Right ventricle myocardium superior (tissue), 1 donor: ENCODE data around the gene RGMA. TPM values are rescaled to one million over a fixed set of nuclear protein-coding genes. Genes with fewer than 3 reads are reported as not detected.

ENCODE experiments used
- ATAC-seq: fragments of 200-7000 bp; cut with Tn5 transposase; one replicate; pipeline ENCODE4 v1.9.1; 2020; ENCODE audit warnings: mild to moderate bottlenecking; ENCODE audit not compliant: poor library complexity
- DNase-seq: peaks from one replicate; pipeline ENCODE4 v3.0.0-alpha.2; 2020
- intact Hi-C: fragments of 100-400 bp; cut with DNase I; formaldehyde crosslinking; loops from one replicate; pipeline ENCODE4 v1.11.2; 2022
- total RNA-seq: library from RNA; stranded (reverse); fragmentation: NEBNext Ultra II Directional; extraction: Animal tissue kit (Norgen Biotek cat#: 25700); gene quantifications from one replicate; pipeline ENCODE4 v1.2.1, GENCODE V29; 2021
- donor health status: DM: no; HTN: yes; CAD: no; lungs with severe emphysema.

RGMA gene
- total RNA-seq, 1 donor from 2014 or later = 25.0 TPM

- intact Hi-C loops = no loop called here
- no peak for ATAC-seq
Measured at GRCh38 chr15:93105485-93105884, 16.5 kb upstream of the RGMA start.

GRCh38 chr15:93103823-93104222 lies 14.8 kb upstream of the RGMA start:
- no peak for ATAC-seq
- DNase-seq = no peak
- intact Hi-C loops = no loop called here

More at GRCh38 chr15:93105485-93105884, 16.5 kb upstream of the RGMA start:
- no peak for DNase-seq

- ATAC-seq = no peak
- no peak for DNase-seq
- intact Hi-C loops = no loop called here
Measured at GRCh38 chr15:93102211-93102610, 13.2 kb upstream of the RGMA start.

- no peak for DNase-seq
- intact Hi-C loops = no loop called here
- no peak for ATAC-seq
Measured at GRCh38 chr15:93093765-93094164, 4.8 kb upstream of the RGMA start.

- intact Hi-C loops = no loop called here
- ATAC-seq (no peak), DNase-seq (no peak)
Measured at GRCh38 chr15:93091465-93091864, 2.5 kb upstream of the RGMA start.

GRCh38 chr15:93089727-93090305 lies 805 bp upstream of the RGMA start:
- intact Hi-C loops = loop anchor here (2.0 to 5.0 kb wide), 2 partner anchors 63 to 252 kb away; no protein-coding TSS in a partner anchor
- peak; percentile 82 for ATAC-seq

GRCh38 chr15:93088200-93088980 lies 621 bp downstream of the RGMA start:
- intact Hi-C loops = loop anchor here (2.0 to 5.0 kb wide), 2 partner anchors 64 to 254 kb away; no protein-coding TSS in a partner anchor
- DNase-seq (peak; percentile 66), ATAC-seq (peak; percentile 65)

More at GRCh38 chr15:93089727-93090305, 805 bp upstream of the RGMA start:
- DNase-seq = peak; percentile 71

- intact Hi-C loops = loop anchor here (2.0 to 5.0 kb wide), 2 partner anchors 65 to 254 kb away; no protein-coding TSS in a partner anchor
- DNase-seq (peak; percentile 85), ATAC-seq (peak; percentile 76)
Measured at GRCh38 chr15:93087825-93088199, 1.2 kb downstream of the RGMA start.

GRCh38 chr15:93086791-93087190 lies 2.2 kb downstream of the RGMA start:
- intact Hi-C loops = loop anchor here (5.0 kb wide), 1 partner anchor 256 kb away; no protein-coding TSS in a partner anchor
- DNase-seq (no peak), ATAC-seq (no peak)

- ATAC-seq (no peak), DNase-seq (no peak)
- intact Hi-C loops = loop anchor here (5.0 kb wide), 1 partner anchor 257 kb away; no protein-coding TSS in a partner anchor
Measured at GRCh38 chr15:93085692-93086091, 3.3 kb downstream of the RGMA start.

GRCh38 chr15:93082861-93083260 lies 6.2 kb downstream of the RGMA start:
- ATAC-seq = no peak
- intact Hi-C loops = no loop called here
- DNase-seq = no peak

GRCh38 chr15:93081399-93081798 lies 7.6 kb downstream of the RGMA start:
- DNase-seq (no peak), ATAC-seq (no peak)
- intact Hi-C loops = no loop called here

GRCh38 chr15:93080451-93080850 lies 8.6 kb downstream of the RGMA start:
- DNase-seq (no peak), ATAC-seq (no peak)
- intact Hi-C loops = no loop called here

GRCh38 chr15:93076875-93077274 lies 12.1 kb downstream of the RGMA start:
- ATAC-seq = no peak
- DNase-seq = no peak
- intact Hi-C loops = no loop called here

GRCh38 chr15:93076217-93076616 lies 12.8 kb downstream of the RGMA start:
- ATAC-seq (no peak), DNase-seq (no peak)

GRCh38 chr15:93074599-93074998 lies 14.4 kb downstream of the RGMA start:
- intact Hi-C loops = no loop called here
- DNase-seq (no peak), ATAC-seq (no peak)

More at GRCh38 chr15:93076217-93076616, 12.8 kb downstream of the RGMA start:
- intact Hi-C loops = no loop called here

- ATAC-seq (peak; percentile 18), DNase-seq (peak; percentile 55)
- intact Hi-C loops = no loop called here
Measured at GRCh38 chr15:93073465-93073952, 15.5 kb downstream of the RGMA start.

- intact Hi-C loops = no loop called here
- peak; percentile 92 for DNase-seq
- peak; percentile 96 for ATAC-seq
Measured at GRCh38 chr15:93072411-93073394, 16.3 kb downstream of the RGMA start.

GRCh38 chr15:93072011-93072410 lies 17.0 kb downstream of the RGMA start:
- ATAC-seq (no peak), DNase-seq (no peak)
- intact Hi-C loops = no loop called here
